Suprapubic skin (tissue), 4 donors: Measurements from ENCODE around the gene MYH10. TPM values are rescaled to one million over a fixed set of nuclear protein-coding genes. Genes with fewer than 3 reads are reported as not detected.
"Not testable (repeated sequence)": the region's sequence is repeated elsewhere in the genome, so short reads cannot be mapped to it uniquely, and the experiment has no call there.

Source experiments
- DNase-seq, 2 donors: peaks; one replicate each; pipeline ENCODE4 v3.0.0-alpha.2; 2019; ENCODE audit warnings: low spot score in 2 of 2
- H3K27ac ChIP-seq: fragments of 200-600 bp; sonication (generic); one replicate; pipeline ENCODE4 v1.5.1; 2019
- H3K27me3 ChIP-seq: fragments of 200-600 bp; sonication (generic); one replicate; pipeline ENCODE4 v1.5.1; 2019
- H3K36me3 ChIP-seq: fragments of 200-600 bp; sonication (generic); one replicate; pipeline ENCODE4 v1.5.1; 2019
- H3K4me1 ChIP-seq: fragments of 200-600 bp; sonication (generic); one replicate; pipeline ENCODE4 v1.5.1; 2019
- H3K4me3 ChIP-seq: fragments of 200-600 bp; sonication (generic); one replicate; pipeline ENCODE4 v1.5.1; 2019; ENCODE audit warnings: mild to moderate bottlenecking
- H3K9me3 ChIP-seq: fragments of 200-600 bp; sonication (generic); one replicate; pipeline ENCODE4 v1.5.1; 2019
- CTCF ChIP-seq, 2 donors: fragments of 200-600 bp in 1 of 2; fragments of 450-650 bp in 1 of 2; sonication (generic) in 1 of 2; IDR thresholded peaks; one replicate each; pipeline ENCODE4 v1.5.1; 2016 to 2019; ENCODE audit warnings: antibody characterized with exemption in 2 of 2, mild to moderate bottlenecking in 1 of 2, moderate library complexity in 1 of 2
- EP300 ChIP-seq: sonication (generic); formaldehyde crosslinking; IDR thresholded peaks from one replicate; pipeline ENCODE4 v1.6.1; 2017; ENCODE audit warnings: antibody characterized with exemption
- POLR2A ChIP-seq, 2 donors: fragments of 450-650 bp; IDR thresholded peaks; one replicate each; pipeline ENCODE4 v1.6.1; 2017; ENCODE audit warnings: antibody characterized with exemption in 2 of 2, mild to moderate bottlenecking in 2 of 2, moderate library complexity in 2 of 2
- POLR2AphosphoS5 ChIP-seq, 3 donors: sonication (generic); formaldehyde crosslinking; IDR thresholded peaks; one replicate each; pipeline ENCODE4 v1.6.1; 2017; ENCODE audit warnings: antibody characterized with exemption in 3 of 3
- WGBS: methylation state at CpG from one replicate; pipeline ENCODE4 v1.1.5; 2018; 5-methylcytosine and 5-hydroxymethylcytosine counted together
- total RNA-seq, 4 donors: library from RNA; depleted of rRNA; stranded (reverse); fragments of >200 nt; gene quantifications; one replicate each; pipeline ENCODE4 v1.1.0, GENCODE V29; 2016

MYH10 gene
- total RNA-seq, 4 donors from 2014 or later = 9.5 to 18.3 (median 13.2) TPM

GRCh38 chr17:8664456-8665126 lies 34.1 kb upstream of the MYH10 start:
- 88% methylated on average over 12 of the region's 12 CpGs for WGBS
- no peak for TF ChIP-seq POLR2A (IDR thresholded peaks at IDR 0.05)
- TF ChIP-seq EP300 = no peak
- TF ChIP-seq CTCF (IDR thresholded peaks at IDR 0.05) = no peak
- no peak for TF ChIP-seq POLR2AphosphoS5 (IDR thresholded peaks at IDR 0.05)
- Histone ChIP-seq H3K4me1 (no peaks in the 10 kb centered on the region), H3K36me3 (no peaks in the 10 kb centered on the region), H3K27me3 (no peaks in the 10 kb centered on the region), H3K9me3 (no peaks in the 10 kb centered on the region), H3K27ac (no peak overlapping the region), H3K4me3 (no peak overlapping the region)
- no peak for DNase-seq

GRCh38 chr17:8662973-8663372 lies 32.4 kb upstream of the MYH10 start:
- H3K9me3 ChIP-seq = no peaks in the 10 kb centered on the region
- no peaks in the 10 kb centered on the region for H3K36me3 ChIP-seq
- TF ChIP-seq POLR2A (IDR thresholded peaks at IDR 0.05) (no peak), EP300 (no peak), POLR2AphosphoS5 (IDR thresholded peaks at IDR 0.05) (no peak), CTCF (IDR thresholded peaks at IDR 0.05) (no peak)
- no peaks in the 10 kb centered on the region for H3K27me3 ChIP-seq
- H3K4me3 ChIP-seq = no peak overlapping the region
- no peaks in the 10 kb centered on the region for H3K4me1 ChIP-seq
- no peak overlapping the region for H3K27ac ChIP-seq
- WGBS = 70% methylated on average over 2 of the region's 5 CpGs
- no peak for DNase-seq

- no peaks in the 10 kb centered on the region for H3K4me1 ChIP-seq
- no peaks in the 10 kb centered on the region for H3K9me3 ChIP-seq
- no peaks in the 10 kb centered on the region for H3K27me3 ChIP-seq
- no peak for TF ChIP-seq POLR2AphosphoS5 (IDR thresholded peaks at IDR 0.05)
- WGBS = 84% methylated on average over 4 of the region's 4 CpGs
- H3K4me3 ChIP-seq = no peak overlapping the region
- DNase-seq = no peak
- H3K36me3 ChIP-seq = no peaks in the 10 kb centered on the region
- H3K27ac ChIP-seq = no peak overlapping the region
These were observed 31.7 kb upstream of the MYH10 start for GRCh38 chr17:8662076-8662831.

- not testable (repeated sequence) for H3K4me3 ChIP-seq, H3K36me3 ChIP-seq, H3K27me3 ChIP-seq, H3K27ac ChIP-seq, H3K4me1 ChIP-seq, DNase-seq, H3K9me3 ChIP-seq
These were observed 30.2 kb upstream of the MYH10 start for GRCh38 chr17:8660709-8661108.

GRCh38 chr17:8659758-8660410 lies 29.4 kb upstream of the MYH10 start:
- Histone ChIP-seq H3K9me3 (no peaks in the 10 kb centered on the region), H3K36me3 (no peaks in the 10 kb centered on the region), H3K27me3 (no peaks in the 10 kb centered on the region), H3K27ac (no peak overlapping the region), H3K4me3 (no peak overlapping the region), H3K4me1 (no peaks in the 10 kb centered on the region)
- TF ChIP-seq POLR2A (IDR thresholded peaks at IDR 0.05) (no peak), EP300 (no peak), CTCF (IDR thresholded peaks at IDR 0.05) (no peak), POLR2AphosphoS5 (IDR thresholded peaks at IDR 0.05) (no peak)
- WGBS = 85% methylated on average over 3 of the region's 3 CpGs
- no peak for DNase-seq

- no peak for TF ChIP-seq EP300
- TF ChIP-seq CTCF (IDR thresholded peaks at IDR 0.05) = no peak
- no peak for TF ChIP-seq POLR2A (IDR thresholded peaks at IDR 0.05)
- TF ChIP-seq POLR2AphosphoS5 (IDR thresholded peaks at IDR 0.05) = no peak
- WGBS = 87% methylated on average over 6 of the region's 6 CpGs
- Histone ChIP-seq H3K4me1 (no peaks in the 10 kb centered on the region), H3K9me3 (no peaks in the 10 kb centered on the region), H3K27ac (no peak overlapping the region), H3K36me3 (no peaks in the 10 kb centered on the region), H3K4me3 (no peak overlapping the region), H3K27me3 (no peaks in the 10 kb centered on the region)
- DNase-seq = no peak
These were observed 28.3 kb upstream of the MYH10 start for GRCh38 chr17:8658810-8659209.
